ENCODE data around the gene AGK.

Gene AGK

DNA sequence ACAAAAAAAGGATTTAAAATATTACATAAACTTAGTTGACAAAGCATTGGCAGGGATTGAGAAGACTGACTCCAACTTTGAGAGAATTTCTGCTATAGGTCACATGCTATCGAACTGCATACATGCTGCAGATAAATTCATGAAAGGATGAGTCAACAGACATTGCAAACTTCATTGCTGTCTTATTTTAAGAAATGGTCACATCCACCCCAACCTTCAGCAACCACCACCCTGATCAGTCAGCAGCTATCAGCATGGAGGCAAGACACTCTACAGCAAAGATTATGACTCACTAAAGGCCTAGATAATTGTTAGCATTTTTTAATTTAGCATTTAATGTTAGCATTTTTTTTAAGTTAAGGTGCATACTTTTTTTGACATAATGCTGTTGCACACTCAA is 73.6 kb downstream of the AGK start:
- TF ChIP-seq, protein P1, sequence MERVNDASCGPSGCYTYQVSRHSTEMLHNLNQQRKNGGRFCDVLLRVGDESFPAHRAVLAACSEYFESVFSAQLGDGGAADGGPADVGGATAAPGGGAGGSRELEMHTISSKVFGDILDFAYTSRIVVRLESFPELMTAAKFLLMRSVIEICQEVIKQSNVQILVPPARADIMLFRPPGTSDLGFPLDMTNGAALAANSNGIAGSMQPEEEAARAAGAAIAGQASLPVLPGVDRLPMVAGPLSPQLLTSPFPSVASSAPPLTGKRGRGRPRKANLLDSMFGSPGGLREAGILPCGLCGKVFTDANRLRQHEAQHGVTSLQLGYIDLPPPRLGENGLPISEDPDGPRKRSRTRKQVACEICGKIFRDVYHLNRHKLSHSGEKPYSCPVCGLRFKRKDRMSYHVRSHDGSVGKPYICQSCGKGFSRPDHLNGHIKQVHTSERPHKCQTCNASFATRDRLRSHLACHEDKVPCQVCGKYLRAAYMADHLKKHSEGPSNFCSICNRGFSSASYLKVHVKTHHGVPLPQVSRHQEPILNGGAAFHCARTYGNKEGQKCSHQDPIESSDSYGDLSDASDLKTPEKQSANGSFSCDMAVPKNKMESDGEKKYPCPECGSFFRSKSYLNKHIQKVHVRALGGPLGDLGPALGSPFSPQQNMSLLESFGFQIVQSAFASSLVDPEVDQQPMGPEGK (CRISPR knock-in tag; IDR thresholded peaks at IDR 0.05; ENCODE audit: borderline replicate concordance): no peak
- TF ChIP-seq ZFP30 (CRISPR knock-in tag; IDR thresholded peaks at IDR 0.05) (no peak), PPARA (CRISPR knock-in tag; IDR thresholded peaks at IDR 0.05; ENCODE audit: borderline replicate concordance) (no peak), RARB (CRISPR knock-in tag; IDR thresholded peaks at IDR 0.05) (no peak), CSDC2 (CRISPR knock-in tag; IDR thresholded peaks at IDR 0.05) (no peak), TCF4 (CRISPR knock-in tag; IDR thresholded peaks at IDR 0.05; ENCODE audit: borderline replicate concordance) (no peak), GLIS3 (CRISPR knock-in tag; IDR thresholded peaks at IDR 0.05) (no peak), OSR1 (CRISPR knock-in tag; IDR thresholded peaks at IDR 0.05) (no peak), ZNF565 (CRISPR knock-in tag; conservative IDR thresholded peaks at IDR 0.05; ENCODE audit: low read depth) (no peak), TOX (CRISPR knock-in tag; IDR thresholded peaks at IDR 0.05; ENCODE audit: borderline replicate concordance) (no peak), ESRRG (CRISPR knock-in tag; IDR thresholded peaks at IDR 0.05) (no peak), ARNTL (CRISPR knock-in tag; IDR thresholded peaks at IDR 0.05; ENCODE audit: borderline replicate concordance, low read depth) (no peak), ISL1 (CRISPR knock-in tag; IDR thresholded peaks at IDR 0.05) (no peak)
- TF ChIP-seq, protein P2, sequence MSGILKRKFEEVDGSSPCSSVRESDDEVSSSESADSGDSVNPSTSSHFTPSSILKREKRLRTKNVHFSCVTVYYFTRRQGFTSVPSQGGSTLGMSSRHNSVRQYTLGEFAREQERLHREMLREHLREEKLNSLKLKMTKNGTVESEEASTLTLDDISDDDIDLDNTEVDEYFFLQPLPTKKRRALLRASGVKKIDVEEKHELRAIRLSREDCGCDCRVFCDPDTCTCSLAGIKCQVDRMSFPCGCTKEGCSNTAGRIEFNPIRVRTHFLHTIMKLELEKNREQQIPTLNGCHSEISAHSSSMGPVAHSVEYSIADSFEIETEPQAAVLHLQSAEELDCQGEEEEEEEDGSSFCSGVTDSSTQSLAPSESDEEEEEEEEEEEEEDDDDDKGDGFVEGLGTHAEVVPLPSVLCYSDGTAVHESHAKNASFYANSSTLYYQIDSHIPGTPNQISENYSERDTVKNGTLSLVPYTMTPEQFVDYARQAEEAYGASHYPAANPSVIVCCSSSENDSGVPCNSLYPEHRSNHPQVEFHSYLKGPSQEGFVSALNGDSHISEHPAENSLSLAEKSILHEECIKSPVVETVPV (CRISPR knock-in tag; IDR thresholded peaks at IDR 0.05): no peak
- TF ChIP-seq, protein P3, sequence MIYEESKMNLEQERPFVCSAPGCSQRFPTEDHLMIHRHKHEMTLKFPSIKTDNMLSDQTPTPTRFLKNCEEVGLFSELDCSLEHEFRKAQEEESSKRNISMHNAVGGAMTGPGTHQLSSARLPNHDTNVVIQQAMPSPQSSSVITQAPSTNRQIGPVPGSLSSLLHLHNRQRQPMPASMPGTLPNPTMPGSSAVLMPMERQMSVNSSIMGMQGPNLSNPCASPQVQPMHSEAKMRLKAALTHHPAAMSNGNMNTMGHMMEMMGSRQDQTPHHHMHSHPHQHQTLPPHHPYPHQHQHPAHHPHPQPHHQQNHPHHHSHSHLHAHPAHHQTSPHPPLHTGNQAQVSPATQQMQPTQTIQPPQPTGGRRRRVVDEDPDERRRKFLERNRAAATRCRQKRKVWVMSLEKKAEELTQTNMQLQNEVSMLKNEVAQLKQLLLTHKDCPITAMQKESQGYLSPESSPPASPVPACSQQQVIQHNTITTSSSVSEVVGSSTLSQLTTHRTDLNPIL (CRISPR knock-in tag; IDR thresholded peaks at IDR 0.05; ENCODE audit: low read depth): no peak
- ATAC-seq: no peak

DNA sequence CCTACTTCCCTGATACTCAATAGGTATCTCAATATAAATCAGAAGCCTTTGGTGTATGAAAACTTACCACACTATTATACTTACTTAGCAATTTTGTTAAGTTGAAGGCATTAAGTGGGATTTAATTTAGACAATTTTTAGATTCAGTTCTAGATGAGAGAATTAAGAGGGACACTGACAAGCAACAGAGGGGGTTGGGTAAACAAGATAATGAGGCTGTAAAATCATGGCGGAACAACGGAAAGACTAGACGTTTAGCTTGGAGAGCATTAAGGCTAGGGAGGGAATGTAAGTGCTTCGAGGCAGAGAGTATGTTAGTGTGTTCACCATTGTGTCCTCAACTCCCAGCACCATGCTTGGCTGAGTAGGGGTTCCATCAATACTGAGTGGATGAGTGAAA is 79.4 kb downstream of the AGK start:
- ATAC-seq: no peak
- no peak for TF ChIP-seq TOX (CRISPR knock-in tag; IDR thresholded peaks at IDR 0.05; ENCODE audit: borderline replicate concordance)
- TF ChIP-seq, protein P3 (CRISPR knock-in tag; IDR thresholded peaks at IDR 0.05; ENCODE audit: low read depth): no peak
- no peak for TF ChIP-seq PPARA (CRISPR knock-in tag; IDR thresholded peaks at IDR 0.05; ENCODE audit: borderline replicate concordance)
- TF ChIP-seq, protein P2 (CRISPR knock-in tag; IDR thresholded peaks at IDR 0.05): no peak
- TF ChIP-seq, protein P4, sequence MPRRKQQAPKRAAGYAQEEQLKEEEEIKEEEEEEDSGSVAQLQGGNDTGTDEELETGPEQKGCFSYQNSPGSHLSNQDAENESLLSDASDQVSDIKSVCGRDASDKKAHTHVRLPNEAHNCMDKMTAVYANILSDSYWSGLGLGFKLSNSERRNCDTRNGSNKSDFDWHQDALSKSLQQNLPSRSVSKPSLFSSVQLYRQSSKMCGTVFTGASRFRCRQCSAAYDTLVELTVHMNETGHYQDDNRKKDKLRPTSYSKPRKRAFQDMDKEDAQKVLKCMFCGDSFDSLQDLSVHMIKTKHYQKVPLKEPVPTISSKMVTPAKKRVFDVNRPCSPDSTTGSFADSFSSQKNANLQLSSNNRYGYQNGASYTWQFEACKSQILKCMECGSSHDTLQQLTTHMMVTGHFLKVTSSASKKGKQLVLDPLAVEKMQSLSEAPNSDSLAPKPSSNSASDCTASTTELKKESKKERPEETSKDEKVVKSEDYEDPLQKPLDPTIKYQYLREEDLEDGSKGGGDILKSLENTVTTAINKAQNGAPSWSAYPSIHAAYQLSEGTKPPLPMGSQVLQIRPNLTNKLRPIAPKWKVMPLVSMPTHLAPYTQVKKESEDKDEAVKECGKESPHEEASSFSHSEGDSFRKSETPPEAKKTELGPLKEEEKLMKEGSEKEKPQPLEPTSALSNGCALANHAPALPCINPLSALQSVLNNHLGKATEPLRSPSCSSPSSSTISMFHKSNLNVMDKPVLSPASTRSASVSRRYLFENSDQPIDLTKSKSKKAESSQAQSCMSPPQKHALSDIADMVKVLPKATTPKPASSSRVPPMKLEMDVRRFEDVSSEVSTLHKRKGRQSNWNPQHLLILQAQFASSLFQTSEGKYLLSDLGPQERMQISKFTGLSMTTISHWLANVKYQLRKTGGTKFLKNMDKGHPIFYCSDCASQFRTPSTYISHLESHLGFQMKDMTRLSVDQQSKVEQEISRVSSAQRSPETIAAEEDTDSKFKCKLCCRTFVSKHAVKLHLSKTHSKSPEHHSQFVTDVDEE (CRISPR knock-in tag; IDR thresholded peaks at IDR 0.05): no peak
- no peak for TF ChIP-seq ZFP3 (CRISPR knock-in tag; IDR thresholded peaks at IDR 0.05)
- TF ChIP-seq ZNF8 (CRISPR knock-in tag; IDR thresholded peaks at IDR 0.05): no peak
- TF ChIP-seq ZFP30 (CRISPR knock-in tag; IDR thresholded peaks at IDR 0.05): no peak
- no peak for TF ChIP-seq ZNF565 (CRISPR knock-in tag; conservative IDR thresholded peaks at IDR 0.05; ENCODE audit: low read depth)
- TF ChIP-seq, protein P5, sequence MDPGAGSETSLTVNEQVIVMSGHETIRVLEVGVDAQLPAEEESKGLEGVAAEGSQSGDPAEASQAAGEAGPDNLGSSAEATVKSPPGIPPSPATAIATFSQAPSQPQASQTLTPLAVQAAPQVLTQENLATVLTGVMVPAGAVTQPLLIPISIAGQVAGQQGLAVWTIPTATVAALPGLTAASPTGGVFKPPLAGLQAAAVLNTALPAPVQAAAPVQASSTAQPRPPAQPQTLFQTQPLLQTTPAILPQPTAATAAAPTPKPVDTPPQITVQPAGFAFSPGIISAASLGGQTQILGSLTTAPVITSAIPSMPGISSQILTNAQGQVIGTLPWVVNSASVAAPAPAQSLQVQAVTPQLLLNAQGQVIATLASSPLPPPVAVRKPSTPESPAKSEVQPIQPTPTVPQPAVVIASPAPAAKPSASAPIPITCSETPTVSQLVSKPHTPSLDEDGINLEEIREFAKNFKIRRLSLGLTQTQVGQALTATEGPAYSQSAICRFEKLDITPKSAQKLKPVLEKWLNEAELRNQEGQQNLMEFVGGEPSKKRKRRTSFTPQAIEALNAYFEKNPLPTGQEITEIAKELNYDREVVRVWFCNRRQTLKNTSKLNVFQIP (CRISPR knock-in tag; IDR thresholded peaks at IDR 0.05; ENCODE audit: borderline replicate concordance, low read depth): no peak
- no peak for TF ChIP-seq ESRRG (CRISPR knock-in tag; IDR thresholded peaks at IDR 0.05)
- no peak for TF ChIP-seq ZNF70 (CRISPR knock-in tag; IDR thresholded peaks at IDR 0.05)
- no peak for TF ChIP-seq RARB (CRISPR knock-in tag; IDR thresholded peaks at IDR 0.05)
- TF ChIP-seq, protein P1 (CRISPR knock-in tag; IDR thresholded peaks at IDR 0.05; ENCODE audit: borderline replicate concordance): no peak
- no peak for TF ChIP-seq SNAI2 (CRISPR knock-in tag; IDR thresholded peaks at IDR 0.05)
- no peak for TF ChIP-seq ISL1 (CRISPR knock-in tag; IDR thresholded peaks at IDR 0.05)
- no peak for TF ChIP-seq CSDC2 (CRISPR knock-in tag; IDR thresholded peaks at IDR 0.05)
- no peak for TF ChIP-seq BACH2 (CRISPR knock-in tag; IDR thresholded peaks at IDR 0.05; ENCODE audit: borderline replicate concordance)
- no peak for TF ChIP-seq GLIS3 (CRISPR knock-in tag; IDR thresholded peaks at IDR 0.05)

Data from SK-N-SH treated with all-trans-retinoic acid at 6 μM for 48 hours (cell line).